DND-41 (cell line): Measurements from ENCODE around the gene EPX.

Experiments used
- CTCF ChIP-seq: IDR thresholded peaks from 2 replicates; pipeline ENCODE4 v1.5.1; 2012; ENCODE audit warnings: borderline replicate concordance, low read length, moderate library complexity, mild to moderate bottlenecking; ENCODE audit not compliant: poor library complexity, severe bottlenecking; ENCODE audit errors: extremely low read depth
- EZH2 ChIP-seq: IDR thresholded peaks from 3 replicates; pipeline ENCODE4 v1.6.1; 2012; ENCODE audit warnings: borderline replicate concordance, low read depth, mild to moderate bottlenecking, moderate library complexity, low read length, inconsistent platforms; ENCODE audit not compliant: severe bottlenecking

- TF ChIP-seq CTCF (no peak), EZH2 (no peak)
Measured at GRCh38 chr17:58229384-58229783, 36.9 kb downstream of the EPX start.
